HG02763 (cell line): ENCODE measurements around the gene HRCT1.
"Not testable (repeated sequence)": the region's sequence is repeated elsewhere in the genome, so short reads cannot be mapped to it uniquely, and the experiment has no call there.

Experiments
- ATAC-seq: cut with Tn5 transposase; IDR thresholded peaks from one replicate; pipeline ENCODE4 v1.9.1; 2021; ENCODE audit warnings: mild to moderate bottlenecking, moderate library complexity; ENCODE audit not compliant: unreplicated experiment

Gene HRCT1

DNA sequence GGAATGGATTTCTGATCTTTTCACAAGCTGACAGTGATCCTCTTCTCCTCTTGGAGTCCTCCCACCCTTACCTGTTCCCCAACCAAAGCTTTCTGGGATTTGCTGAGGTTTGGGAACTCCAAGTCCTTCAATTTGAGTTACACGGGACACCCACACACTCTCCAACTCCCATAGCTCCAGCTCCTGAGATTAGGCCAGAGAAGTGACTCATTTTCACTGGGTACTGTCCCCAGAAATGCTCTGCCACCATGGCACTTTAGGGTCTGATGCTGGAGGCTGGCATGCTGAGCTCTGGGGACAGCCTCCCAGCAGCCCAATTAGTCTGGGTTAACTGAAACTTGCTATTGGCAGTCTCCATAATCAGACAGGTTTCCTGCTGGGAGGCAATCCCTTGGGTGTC is 14.0 kb upstream of the HRCT1 start:
- no peak for ATAC-seq

DNA sequence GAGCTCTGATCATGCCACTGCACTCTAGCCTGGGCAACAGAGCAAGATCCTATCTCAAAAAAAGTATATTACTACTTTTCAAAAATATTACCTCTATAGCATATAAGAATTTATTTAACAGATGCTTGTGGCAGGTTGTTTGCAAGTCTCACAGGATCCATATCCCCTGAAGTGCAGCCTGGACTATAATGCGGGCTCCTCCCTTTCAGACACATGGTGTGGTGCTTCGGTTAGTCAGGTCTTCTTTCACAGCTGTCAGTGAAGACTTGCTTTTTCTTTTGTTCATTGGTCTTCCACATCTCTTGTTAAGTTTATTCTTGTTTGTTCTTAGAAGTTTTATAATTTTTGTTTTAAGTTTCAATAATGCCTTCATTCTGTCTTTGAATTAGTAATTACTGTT is 9.4 kb upstream of the HRCT1 start:
- no peak for ATAC-seq

DNA sequence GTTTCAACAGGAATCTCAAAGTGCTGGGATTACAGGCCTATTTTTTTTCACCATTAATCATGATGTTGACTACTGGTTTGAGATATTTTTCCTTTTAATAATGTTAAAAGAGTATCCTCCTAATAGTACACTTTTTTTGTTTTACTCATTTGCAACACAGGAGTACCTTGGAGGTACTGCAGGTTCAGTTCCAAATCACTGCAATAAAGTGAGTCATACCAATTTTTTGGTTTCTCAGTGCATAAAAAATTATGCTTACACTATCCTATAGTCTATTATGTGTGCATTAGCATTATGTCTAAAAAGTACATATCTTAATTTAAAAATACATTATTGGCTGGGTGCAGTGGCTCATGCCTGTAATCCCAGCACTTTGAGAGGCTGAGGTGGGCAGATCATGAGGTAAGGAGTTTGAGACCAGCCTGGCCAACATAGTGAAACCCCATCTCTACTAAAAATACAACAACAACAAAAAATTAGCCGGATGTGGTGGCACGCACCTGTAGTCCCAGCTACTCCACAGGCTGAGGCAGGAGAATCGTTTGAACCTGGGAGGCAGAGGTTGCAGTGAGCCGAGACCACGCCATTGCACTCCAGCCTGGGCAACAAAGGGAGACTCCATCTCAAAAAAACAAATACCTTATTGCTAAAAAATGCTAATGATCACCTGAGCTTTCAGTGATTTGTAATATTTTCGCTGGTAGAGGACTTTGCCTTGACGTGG is 8.5 kb upstream of the HRCT1 start:
- ATAC-seq: not testable (repeated sequence)

DNA sequence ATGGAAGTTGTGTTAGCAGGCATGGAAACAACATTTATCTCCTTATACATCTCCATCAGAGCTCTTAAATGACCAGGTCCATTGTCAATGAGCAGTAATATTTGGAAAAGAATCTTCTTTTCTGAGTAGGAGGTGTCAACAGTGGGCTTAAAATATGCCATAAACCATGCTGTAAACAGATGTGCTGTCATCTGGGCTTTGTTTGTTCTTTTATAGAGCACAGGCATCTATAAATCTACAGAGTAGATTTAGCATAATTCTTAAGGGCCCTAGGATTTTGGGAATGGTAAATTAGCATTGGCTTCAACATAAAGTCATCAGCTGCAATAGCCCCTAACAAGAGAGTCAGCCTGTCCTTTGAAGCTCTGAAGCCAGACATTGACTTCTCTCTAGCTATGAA is 7.7 kb upstream of the HRCT1 start:
- ATAC-seq: no peak

DNA sequence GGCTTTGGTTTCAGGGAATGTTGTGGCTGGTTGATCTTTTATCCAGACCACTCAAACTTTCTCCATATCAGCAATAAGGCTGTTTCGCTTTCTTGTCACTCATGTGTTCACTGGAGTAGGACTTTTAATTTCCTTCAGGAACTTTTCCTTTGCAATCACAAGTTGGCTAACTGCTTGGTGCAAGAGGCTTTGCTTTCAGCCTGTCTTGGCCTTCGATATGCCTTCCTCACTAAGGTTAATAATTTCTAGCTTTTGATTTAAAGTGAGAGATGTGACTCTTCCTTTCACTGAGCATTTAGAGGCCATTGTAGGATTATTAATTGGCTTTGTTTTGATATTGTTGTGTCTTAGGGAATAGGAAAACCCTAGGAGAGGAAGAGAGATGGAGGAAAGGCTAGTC is 7.0 kb upstream of the HRCT1 start:
- no peak for ATAC-seq

DNA sequence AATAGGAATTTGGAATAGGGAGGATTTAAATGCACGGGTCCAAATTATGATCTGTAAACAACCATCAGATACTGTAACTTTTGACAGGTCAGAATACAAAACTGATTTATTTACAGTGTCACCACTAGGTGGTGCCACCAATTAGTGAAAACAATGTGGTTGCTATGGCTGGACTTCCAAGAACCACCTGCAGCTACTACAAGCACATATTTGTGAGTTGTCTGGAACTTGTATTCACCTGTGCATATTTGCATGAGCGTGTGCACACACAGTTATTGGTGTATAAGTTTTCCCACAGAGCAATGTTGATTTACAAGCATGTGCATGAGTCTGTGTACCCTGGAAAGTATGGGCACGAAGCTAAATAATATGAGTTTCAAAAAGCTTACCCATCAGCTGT is 3.0 kb upstream of the HRCT1 start:
- ATAC-seq: no peak

DNA sequence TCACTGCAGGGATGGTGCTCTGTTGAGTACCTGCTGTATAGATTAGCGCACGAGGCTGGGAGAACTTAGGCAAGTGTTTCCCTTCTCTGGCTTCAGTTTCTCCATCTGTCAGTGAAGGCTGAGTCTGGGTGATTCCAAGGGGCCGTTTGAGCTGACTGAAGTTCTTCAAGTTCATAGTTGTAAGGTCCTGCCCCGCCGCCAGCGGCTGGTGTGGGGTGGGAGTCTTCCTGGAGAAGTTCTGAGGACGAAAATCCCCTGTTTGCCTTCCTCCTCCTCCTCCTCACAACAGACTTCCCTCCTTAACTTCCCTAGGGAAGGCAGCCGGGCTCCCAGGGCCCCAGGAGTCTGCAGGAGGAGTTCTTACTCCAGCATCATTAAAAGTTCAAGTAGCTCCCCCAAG is 1.7 kb upstream of the HRCT1 start:
- ATAC-seq: no peak

DNA sequence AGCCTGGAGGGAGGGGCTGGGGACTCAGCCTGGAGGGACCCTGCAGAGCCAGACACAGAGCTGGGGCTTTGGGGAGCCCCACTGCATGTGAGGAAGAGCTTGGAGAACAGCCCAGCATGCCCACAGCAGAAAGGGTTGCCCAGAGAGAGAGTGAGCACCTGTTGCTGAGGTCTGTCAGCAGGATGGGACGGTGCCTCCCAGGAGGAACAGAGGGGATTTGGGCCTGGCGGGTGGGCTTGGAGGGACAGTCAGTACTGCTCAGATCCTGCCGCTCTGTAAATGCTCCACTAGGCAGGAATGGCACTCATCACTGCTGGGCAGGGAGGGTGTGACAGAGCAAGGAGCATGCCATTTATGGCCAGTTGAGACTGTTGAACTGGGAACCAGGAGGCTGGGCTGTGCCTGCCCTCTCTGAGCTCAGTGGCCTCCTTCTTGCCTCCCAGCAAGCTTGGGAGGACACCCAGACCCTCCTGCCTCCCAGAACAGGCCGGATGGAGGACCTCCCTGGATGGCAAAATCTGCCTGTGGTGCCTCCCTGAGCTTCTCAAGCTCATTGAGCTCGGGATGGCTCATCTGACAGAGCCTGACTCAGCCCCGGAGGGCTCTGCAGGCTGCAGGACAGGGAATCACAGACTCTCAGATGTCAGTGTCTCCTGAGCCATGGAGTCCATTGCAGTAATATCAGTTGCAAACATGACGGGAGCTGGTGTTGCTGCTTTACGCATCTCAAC is 786 bp upstream of the HRCT1 start:
- no peak for ATAC-seq

DNA sequence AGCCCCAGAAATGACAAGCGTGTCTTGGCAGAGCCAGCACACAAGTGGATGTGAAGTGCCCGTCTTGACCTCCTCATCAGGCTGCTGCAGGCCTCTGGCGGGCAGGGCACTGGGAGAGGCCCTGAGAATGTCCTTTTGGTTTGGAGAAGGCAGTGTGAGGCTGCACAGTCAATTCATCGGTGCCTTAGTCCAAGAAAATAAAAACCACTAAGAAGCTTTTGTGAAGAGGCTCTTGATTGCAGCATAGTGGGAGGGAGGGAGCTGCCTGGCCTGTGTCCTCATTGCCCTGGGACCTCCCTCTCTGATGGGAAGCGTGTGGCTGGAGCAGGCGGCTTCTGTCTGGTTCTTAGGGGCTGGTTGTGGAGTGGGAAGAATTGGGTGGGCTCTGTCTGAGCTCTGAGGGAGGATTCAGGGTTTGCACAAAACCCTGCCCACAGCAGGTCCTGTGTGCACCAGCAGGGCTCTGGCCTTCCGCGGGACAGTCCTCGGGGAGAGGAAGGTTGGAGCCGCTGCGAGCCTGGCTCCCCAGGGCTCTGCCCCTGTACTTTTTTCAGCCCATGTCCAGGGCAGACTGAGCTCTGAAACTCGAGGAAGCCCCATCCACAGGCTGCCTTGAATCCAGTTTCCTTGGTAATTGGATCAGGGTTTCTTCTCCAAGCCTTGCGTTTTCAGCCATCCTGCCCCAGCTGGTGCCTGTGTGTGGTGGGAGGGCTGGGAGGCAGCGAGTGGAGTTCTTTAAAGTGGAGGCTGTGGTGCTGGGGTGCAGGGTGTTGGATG is 1.1 kb downstream of the HRCT1 start:
- ATAC-seq: no peak

DNA sequence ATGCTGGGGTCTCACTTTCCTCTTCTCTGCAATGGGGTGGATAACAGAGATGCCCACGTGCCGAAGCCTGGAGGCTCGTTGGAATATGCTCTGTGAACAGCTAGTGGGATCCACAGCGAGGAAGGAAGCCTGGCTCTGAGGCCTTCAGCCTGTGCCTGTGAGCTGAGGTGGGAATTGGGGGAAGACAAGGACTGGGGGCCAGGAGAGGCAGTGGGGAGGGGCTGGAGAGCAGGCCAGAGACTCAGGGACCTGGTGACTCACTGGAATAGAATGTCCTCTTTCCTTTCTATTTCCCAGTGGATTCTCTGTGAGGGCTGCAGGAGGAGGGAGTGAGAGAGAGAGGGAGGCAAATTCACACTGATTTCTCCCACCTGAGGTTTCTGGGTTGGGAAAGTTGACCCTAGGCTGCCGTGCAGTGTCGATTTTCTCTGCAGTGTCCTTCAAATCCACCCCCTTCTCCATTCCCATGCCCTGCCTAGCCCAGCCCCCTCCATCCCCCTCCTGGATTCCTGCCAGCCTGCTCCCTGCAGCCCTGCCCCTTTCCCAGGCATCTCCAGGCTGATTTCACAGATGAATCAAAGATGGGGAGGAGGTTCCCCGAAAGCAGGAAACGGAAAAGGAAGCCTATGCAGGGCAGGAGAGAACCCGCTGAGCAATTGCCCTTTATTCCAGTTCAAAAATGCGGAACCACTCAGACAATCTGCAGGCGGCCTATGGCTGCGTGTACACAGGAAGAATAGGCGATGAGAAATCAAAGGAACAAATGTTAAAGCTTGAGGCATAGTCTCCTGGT is 1.9 kb downstream of the HRCT1 start:
- ATAC-seq: no peak

DNA sequence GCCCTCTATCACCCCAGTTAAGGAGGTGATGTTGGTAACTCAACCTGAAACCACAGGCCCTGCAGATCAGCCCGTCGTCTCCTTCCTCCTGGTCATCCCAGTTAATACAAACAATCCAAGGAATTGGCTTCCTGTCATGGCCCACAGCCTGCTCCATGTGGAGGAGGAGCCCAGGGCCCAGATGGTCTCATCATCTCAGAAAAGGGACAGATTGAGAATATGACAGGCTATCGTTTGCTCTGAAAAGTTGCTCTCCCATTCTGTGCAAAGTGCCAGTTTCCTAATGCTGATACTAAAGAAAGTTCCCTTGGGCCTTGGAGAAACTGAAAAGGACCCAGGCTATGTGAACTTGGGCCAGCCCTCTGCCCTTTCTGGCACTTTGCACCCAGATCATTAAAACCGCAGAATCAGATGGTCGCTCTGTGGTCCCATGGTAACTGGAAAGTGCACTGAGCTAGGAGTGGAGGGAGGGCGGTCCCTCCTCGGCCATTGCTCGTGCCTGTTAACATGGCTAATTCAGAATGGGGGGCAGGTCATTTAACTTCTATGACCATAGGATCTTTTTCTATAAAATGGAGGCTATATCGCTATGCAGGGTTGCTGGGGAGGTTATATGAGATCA is 2.6 kb downstream of the HRCT1 start:
- no peak for ATAC-seq

DNA sequence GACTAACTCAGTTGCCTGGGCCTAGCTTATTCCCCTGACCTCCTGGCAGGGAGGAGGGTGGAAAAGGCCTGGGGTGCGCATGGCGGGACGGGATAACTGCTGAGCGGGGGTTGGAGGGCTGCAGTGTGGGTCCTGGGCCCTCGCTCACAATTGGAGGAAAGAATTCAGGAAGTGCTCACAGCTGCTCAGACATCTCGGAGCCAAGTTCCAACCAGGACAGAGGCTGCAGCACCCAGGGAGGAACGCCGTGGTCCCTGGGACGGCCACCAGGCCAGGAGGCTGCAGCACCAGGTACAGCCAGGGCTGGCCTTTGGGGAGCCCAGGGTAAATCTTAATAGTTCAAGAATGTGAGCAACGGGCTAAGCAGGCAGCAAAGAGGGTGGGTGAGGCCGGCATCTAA is 3.3 kb downstream of the HRCT1 start, which contains the start of gene SPAAR:
TSS of gene SPAAR (plus strand) at position 217 of the 400 bp plus-strand sequence. CDS start 974 bp downstream, outside the sequence.
- no peak for ATAC-seq

DNA sequence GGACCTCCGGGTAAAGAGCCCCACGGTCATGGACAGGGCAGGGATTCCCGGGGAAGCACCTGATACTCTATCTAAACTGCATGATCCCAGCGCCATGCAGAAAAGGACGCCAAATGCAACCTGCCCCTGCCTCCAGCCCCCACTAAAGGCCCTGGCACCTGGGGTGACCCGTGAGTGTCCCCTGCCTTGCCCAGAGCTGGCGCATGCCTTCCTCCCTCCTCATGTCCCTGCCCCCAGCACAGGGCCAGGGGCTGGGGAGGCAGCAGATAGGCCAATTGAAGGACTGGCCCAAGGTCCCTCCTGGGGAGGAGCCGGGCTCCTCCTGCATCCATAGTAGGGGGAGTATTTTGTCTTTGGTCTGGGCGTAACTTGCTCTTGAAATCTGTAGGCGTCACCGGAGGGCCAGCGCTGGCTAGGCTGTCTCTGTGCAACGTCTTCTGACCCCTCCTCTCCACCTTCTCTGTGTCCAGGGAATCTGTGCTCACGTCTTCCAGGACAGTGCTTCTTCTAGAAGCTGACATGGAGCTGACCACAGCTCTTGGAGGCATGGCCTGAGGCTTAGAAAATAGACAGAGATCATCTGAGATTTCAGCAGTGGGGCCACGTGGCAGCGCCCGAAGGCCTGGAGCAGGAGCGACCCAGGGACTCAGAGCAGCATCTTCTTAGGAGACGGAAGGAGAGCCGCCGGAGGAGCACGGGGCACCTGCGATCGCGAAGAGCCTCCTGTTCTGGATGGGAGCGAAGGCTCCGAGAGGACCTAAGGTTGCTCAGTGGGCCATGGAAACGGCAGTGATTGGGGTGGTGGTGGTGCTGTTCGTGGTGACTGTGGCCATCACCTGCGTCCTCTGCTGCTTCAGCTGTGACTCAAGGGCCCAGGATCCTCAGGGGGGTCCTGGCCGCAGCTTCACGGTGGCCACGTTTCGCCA is 3.9 kb downstream of the HRCT1 start:
- ATAC-seq: no peak

DNA sequence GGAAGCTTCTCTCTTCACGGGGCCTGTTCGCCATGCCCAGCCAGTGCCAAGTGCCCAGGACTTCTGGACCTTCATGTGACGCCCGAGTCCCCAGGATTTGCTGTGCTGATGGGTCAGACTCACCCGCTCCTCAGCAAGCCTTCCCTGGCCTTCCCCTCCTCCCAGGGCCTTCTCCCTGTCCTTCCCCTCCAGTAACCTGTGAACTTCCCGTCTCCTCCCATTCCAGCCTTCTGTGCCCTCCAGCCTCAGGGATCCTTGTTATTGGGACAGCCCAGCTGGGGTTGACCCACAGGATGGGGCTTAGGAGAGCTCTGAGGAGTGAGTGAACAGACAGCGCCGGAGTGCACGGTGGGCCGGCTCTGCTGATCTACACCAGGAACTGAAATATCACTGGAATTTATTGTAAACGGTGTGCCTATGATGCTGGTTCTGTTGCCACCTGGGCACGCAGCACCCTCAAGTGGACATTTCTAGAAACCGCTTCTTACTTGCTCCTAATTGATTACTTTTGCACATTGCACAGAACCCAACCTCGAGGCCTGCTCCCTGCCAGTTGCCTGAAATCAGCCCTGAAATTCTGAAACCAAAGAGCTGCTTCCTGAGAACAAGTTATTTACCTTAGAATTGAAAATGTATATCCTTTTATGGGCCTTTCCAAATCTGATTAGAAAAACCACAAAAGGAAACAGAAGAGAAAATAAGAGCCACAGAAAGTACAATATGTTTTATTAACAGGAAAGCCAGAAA is 4.8 kb downstream of the HRCT1 start:
- ATAC-seq: no peak

DNA sequence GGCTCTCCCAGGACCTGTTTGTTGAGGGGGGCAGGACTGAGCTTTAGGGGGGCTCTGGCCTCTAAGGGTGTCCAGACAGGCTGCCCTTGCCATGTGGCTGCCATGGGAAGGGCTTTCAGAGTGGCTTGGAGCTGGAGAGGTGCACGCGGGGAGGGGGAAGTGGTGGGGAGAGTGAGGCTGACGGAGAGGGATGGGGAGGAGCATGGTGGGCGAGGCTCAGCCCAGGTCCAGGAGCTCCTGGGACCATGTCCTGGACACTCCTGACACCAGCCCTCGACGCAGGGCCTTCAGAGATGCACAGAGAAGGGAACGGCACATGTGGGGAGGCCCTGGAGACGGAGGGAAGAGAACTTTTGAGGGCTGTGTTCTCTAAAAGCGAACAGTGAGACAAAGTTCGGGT is 5.7 kb downstream of the HRCT1 start:
- no peak for ATAC-seq

DNA sequence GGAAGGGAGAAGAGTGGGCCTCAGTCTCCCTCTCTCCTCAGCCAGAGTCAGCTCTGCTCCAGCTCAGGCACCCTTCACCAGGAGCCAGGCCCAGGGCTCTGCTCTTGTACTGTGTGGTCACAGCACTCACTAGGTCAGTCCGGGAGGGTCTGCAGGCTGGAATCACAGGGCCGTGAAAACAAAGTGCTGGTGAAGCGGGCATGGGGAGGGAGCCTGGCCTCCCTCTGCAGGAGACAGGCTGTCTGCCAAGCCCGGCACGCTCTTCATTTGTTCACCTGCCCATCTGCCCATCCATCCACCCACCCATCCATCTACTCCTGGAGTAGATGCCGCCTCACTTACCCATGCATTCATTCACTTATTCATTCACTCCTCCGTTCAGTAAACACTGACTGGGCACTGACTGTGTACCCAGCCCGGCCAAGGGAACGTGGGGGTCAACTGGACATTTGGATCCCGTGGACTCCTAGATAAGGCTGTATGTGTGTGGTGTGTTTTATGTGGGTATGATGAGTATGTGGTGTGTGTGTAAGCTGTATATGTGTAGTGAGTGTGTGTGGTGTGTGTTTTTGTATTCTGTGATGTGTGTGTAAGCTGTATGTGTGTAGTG is 6.9 kb downstream of the HRCT1 start:
- no peak for ATAC-seq

DNA sequence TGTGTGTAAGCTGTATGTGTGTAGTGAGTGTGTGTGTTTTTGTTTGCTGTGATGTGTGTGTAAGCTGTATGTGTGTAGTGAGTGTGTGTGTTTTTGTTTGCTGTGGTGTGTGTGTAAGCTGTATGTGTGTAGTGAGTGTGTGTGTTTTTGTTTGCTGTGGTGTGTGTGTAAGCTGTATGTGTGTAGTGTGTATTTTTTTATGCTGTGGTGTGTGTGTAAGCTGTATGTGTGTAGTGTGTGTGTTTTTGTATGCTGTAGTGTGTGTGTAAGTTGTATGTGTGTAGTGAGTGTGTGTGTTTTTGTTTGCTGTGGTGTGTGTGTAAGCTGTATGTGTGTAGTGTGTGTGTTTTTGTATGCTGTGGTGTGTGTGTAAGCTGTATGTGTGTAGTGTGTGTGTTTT is 7.4 kb downstream of the HRCT1 start:
- not testable (repeated sequence) for ATAC-seq

DNA sequence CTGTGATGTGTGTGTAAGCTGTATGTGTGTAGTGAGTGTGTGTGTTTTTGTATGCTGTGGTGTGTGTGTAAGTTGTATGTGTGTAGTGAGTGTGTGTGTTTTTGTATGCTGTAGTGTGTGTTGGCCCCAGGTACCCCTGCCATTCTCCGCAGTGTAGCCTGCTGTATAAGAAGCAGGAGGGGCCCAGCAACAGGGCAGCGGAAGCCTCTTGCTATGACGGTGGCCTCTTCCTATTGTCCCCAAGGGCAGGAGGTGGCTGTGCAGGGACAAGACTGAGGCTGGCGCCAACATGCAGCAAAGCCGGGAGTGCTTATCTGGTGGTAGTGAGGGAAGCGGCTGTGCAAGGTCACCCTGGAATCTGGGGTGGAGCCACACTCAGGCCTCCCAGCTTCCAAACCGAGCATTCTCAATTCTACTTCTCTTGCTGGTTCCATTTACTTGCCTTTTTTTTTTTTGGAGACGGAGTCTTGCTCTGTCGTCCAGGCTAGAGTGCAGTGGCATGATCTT is 8.4 kb downstream of the HRCT1 start:
- no peak for ATAC-seq
